HG03108 (cell line): Measurements from ENCODE around the gene TFAP2D.
A peak's percentile ranks its signal among the peaks of the same experiment; 100 is the strongest.

Source experiments
- ATAC-seq: cut with Tn5 transposase; IDR thresholded peaks from one replicate; pipeline ENCODE4 v1.9.1; 2021; ENCODE audit warnings: moderate library complexity; ENCODE audit not compliant: unreplicated experiment

Gene TFAP2D

GRCh38 chr6:50718566-50718965 lies 5.2 kb downstream of the TFAP2D start:
- ATAC-seq: no peak

DNA sequence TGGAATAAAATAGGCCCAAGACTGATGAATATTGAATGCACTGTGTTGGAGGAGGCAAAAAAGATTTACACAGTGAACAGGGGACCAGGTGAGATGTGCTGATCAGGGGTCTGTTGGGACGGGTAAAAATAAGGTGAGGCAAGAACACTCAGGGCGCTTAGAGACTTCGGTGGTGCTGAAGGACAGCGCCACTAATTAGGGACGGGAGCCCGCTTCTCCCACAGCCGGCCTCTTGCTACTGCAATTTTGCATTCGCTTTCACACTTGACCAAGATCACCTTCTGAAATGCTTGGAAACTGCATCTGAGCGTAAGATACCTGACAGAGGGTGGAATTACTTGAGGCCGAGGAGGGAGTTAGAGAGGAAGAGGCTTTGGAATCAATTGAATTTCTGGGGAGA lies 7.3 kb downstream of the TFAP2D start:
- ATAC-seq: no peak

- ATAC-seq: no peak
Measured at GRCh38 chr6:50721978-50722377, 8.7 kb downstream of the TFAP2D start.

DNA sequence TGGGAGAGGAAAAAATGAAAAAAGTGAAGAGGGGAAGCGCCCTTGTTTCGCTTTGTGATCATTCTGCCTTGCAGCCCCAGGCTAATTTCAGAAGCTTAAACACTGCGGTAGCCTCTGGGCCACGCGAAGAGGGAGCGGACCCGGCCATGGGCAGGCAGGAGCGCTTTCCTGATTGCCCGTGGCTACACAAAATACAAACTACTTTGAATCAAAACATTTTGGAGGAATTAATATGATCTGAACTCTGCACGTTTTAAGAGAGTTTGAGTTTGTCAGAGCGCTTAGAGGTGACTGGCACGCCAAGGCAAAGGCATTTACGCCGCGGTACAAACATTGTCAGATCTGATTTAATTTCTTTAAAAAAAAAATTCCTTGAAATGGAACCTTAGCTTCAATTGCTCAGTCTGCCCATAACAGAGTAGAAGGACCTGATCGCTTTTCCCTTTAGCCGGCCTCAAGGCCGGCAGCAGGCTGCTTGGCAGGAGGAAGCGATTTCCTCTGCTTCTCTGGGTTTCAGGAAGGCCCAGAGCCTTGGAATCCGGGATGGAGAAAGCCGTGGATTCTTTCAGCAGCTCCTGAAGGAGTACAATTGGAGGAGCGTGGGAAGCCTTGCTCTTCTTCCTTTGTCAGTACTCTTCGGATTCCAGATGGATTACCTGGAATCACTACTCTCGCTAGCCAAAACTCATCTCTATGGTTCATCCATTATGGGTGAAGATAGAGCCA lies 9.7 kb downstream of the TFAP2D start:
- ATAC-seq: no peak

GRCh38 chr6:50724381-50725124 lies 11.2 kb downstream of the TFAP2D start:
- no peak for ATAC-seq

DNA sequence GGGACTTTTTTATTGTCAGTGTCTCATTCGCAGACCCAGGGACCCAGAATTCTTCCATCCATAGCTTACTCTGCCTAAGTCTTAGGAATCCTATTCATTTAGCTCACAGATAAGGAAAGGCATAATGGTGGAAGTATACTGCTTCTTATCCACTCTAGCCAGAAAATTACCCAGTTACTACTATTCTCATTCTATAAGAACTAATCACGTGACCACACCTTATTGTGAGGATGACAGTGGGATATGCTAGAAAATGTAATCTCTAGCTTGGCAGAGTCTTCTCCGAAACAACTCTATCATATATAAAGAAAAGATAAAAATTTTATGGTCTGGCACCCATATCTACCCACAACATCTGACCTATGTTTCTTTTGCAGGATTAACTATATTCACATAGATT lies 21.2 kb downstream of the TFAP2D start:
- ATAC-seq: no peak

GRCh38 chr6:50742161-50742560 lies 28.8 kb downstream of the TFAP2D start:
- no peak for ATAC-seq

DNA sequence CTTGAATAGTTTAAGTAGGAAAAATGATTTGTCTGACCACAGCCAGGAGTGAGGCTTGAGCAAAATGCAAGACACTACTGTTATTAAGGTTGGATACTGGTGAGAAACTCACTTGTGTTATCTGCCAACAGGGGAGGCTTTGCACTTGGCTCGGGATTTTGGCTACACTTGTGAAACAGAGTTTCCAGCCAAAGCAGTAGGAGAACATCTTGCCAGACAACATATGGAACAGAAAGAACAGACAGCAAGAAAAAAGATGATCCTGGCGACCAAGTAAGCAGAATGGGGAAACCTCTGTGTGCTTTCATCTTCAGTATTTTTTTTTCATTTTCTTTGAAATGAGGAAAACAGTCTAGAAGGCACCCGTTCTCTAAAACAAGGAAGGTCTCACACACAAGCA lies 31.6 kb downstream of the TFAP2D start:
- no peak for ATAC-seq

GRCh38 chr6:50762798-50763197 lies 49.5 kb downstream of the TFAP2D start:
- ATAC-seq: no peak

DNA sequence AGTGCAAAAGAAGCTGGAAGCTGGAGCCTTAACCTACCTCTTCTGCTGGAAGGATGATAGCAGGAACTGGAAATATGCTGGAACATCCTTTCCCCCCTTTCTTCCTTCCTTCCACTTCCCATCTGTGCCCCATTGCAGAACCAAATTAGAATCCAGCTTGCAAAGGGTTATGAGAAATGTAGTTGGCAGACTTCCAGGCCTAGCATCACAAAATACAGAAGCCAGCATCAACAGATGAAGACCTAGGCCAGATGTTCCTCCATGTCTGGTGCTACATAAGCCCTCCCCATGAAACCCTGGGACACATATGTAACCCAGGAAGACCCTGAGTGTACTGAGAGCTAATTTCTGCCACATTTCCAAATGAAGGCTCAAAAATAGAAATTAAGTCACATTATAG lies 65.4 kb downstream of the TFAP2D start:
- no peak for ATAC-seq

DNA sequence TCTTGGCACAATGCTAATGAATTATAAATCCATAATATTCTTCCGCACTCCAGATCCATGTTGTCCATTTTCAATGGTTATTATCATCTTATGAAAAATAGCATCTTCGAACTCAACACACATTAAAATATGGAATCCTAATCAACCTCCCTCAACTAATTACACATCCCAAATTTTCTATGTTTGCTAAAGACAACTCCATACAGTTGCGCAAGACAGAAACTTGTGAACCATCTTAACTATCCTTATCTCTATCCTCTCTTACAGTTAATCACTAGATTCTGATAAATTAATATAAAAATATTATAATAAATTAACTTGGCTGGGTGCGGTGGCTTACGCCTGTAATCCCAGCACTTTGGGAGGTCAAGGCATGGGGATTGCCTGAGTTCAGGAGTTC lies 67.1 kb downstream of the TFAP2D start:
- ATAC-seq: no peak

- ATAC-seq: no peak
Measured at GRCh38 chr6:50785921-50786320, 72.6 kb downstream of the TFAP2D start.

GRCh38 chr6:50791900-50792508 lies 78.7 kb downstream of the TFAP2D start:
- no peak for ATAC-seq

GRCh38 chr6:50792771-50793170 lies 79.4 kb downstream of the TFAP2D start:
- no peak for ATAC-seq

- ATAC-seq: no peak
Measured at GRCh38 chr6:50795574-50795973, 82.2 kb downstream of the TFAP2D start.

DNA sequence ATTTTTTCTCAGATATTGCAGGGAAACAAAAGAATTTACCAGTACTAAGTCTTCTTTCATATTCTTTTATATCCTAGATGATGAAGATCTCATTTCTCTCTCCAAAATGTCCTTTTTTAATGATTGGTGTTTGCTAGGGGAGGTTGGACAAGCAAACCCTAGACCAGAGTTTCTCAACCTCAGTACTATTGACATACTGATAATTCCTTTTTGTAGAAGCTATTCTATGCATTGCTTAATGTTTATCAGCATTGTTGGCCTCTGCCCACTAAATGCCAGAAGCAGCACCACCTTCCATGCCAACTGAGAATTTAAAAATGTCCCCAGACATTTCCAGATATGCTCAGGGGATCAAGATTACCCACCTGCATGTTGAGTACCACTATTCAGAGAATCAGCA lies 91.0 kb downstream of the TFAP2D start:
- ATAC-seq: no peak

DNA sequence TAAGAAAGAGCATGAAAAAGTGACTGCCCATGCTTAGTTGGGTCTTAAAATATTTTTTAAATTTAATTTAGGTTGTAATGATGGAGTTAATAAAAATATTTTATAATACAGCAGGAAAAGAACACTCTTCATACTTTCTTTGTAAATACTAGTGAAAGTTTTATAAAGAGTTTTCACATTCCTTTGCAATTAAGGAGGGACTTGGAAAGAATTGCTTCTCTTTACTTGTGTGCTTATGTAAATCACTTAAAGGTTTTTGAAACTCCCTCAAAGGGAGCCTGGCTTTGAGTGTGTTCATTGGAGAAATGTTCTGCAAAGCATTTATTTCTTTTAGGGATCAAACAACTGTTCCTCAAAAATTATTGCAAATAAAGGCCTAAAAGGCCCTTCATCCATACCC lies 93.7 kb downstream of the TFAP2D start:
- ATAC-seq: no peak

DNA sequence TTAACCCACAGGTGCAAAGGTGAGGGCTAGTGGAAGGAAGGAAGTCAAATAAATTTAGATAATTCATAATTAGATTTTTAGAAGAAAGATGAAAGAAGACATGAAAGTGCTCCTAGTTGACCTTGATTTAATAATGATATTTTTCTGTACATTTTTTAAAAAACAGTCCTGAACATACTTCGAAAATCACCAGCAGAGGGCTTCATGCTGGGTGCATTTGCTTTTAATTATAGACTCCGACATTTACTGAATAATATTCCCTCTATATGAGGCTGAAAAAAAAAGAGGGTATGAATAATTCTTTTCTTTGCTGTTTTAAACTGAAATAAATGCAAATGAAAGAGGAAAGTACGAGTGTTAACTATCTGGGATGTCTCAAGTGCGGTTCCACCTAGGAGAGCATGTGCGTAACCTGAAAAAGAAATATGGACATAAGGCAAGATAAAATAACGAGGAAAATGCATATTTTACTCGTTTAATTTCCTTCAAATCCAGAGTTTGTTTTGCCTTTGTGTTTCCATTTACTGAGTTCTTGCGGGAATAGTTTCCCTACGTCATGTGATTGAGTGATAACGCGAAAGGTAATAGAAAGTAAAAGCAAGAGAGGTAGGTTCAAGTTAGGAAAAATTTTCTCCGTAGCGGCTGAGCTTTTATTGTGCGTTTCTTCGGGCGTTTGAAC lies 102.2 kb downstream of the TFAP2D start:
- ATAC-seq: peak; percentile 39

- ATAC-seq: peak; percentile 73
Measured at GRCh38 chr6:50816115-50816675, 102.9 kb downstream of the TFAP2D start.

DNA sequence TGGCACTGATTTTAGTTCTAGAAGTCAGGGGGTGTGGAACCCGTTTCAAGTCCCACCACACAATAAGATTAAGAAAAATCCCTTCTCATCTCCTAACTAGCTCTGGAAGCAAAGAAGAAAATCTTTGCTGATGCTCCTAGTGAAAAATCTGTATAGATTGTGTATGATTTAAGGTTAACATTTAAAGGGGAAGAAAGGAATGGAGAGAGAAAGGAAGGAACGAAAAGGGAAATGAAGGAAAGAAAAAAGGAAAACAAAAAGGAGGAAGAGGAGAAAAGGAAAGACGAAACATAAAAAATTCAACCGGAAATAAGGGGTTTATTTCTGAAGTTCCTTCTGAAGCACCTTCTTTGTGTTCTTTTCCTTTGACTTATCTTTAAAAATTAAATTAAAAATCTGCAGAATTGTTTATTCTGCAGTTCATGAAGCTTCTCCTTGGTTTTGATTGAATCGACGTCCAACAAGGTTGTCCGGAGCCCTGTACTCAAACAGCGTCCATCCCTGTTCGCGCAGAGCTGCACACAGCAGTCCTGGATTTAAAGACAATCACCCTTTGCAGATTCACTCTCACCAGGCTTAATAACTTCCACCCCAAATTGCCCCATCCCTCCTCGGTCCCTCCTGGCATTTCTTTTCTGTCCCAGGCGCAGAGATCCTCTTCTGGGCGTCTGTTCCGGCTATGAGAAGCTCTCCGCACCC lies 103.8 kb downstream of the TFAP2D start:
- ATAC-seq: no peak

DNA sequence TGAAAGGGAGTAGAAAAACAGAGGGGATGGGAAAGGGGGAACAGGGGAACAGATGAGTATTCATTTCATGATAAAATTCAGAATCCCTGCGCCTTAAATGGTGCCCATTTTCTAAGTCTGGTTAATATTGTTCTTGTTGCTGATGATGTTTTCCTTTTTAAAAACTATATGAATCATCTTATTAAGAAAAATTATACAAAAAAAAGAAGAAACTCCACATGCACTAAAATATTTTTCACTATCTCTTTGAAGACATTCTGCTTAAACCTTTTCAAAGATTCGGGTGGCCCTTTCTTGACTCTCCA lies 104.3 kb downstream of the TFAP2D start:
- ATAC-seq: no peak
